K562 (cell line): ENCODE results near the gene NASP. TPM values are rescaled to one million over a fixed set of nuclear protein-coding genes. Genes with fewer than 3 reads are reported as not detected.

Experiments
- HDAC2 ChIP-seq: fragments of 450-650 bp; IDR thresholded peaks from 2 replicates; pipeline ENCODE4 v1.6.1; 2016; ENCODE audit warnings: mild to moderate bottlenecking
- HDAC3 ChIP-seq: fragments of 450-650 bp; IDR thresholded peaks from 2 replicates; pipeline ENCODE4 v1.6.1; 2018; ENCODE audit warnings: borderline replicate concordance, mild to moderate bottlenecking, moderate library complexity; ENCODE audit not compliant: partially characterized antibody
- HMGN3 ChIP-seq: IDR thresholded peaks from 2 replicates; pipeline ENCODE4 v1.6.1; 2011; ENCODE audit warnings: borderline replicate concordance, low read depth, mild to moderate bottlenecking, mixed read lengths, low read length; ENCODE audit not compliant: insufficient read length; ENCODE audit errors: extremely low read depth
- HNRNPUL1 ChIP-seq: fragments of 200-400 bp; formaldehyde crosslinking; IDR thresholded peaks from 2 replicates; pipeline ENCODE4 v1.6.1; 2017; ENCODE audit warnings: low read length
- LEF1 ChIP-seq: fragments of 450-650 bp; IDR thresholded peaks from 2 replicates; pipeline ENCODE4 v1.6.1; 2016; ENCODE audit warnings: mild to moderate bottlenecking
- MBD2 ChIP-seq: sonication (generic); IDR thresholded peaks from 2 replicates; pipeline ENCODE4 v1.6.1; 2016; ENCODE audit warnings: low read depth, borderline replicate concordance
- RBM22 ChIP-seq: fragments of 200-400 bp; formaldehyde crosslinking; IDR thresholded peaks from 2 replicates; pipeline ENCODE4 v1.6.1; 2018; ENCODE audit warnings: low read length, low read depth; ENCODE audit not compliant: poor library complexity, severe bottlenecking
- SMARCB1 ChIP-seq: IDR thresholded peaks from 2 replicates; pipeline ENCODE4 v1.6.1; 2011; ENCODE audit warnings: improper control_type of control experiment, low read depth; ENCODE audit not compliant: insufficient read length
- SUPT5H ChIP-seq: fragments of 450-650 bp; IDR thresholded peaks from 2 replicates; pipeline ENCODE4 v1.6.1; 2016
- TAL1 ChIP-seq: fragments of 450-650 bp; IDR thresholded peaks from 2 replicates; pipeline ENCODE4 v1.6.1; 2016; ENCODE audit warnings: mild to moderate bottlenecking
- TOE1 ChIP-seq, 2 experiments: fragments of 450-650 bp in 1 of 2; sonication (generic) in 1 of 2; formaldehyde crosslinking in 1 of 2; IDR thresholded peaks; 2 replicates each; pipeline versions ENCODE4 v1.7.1 to v1.8.0; 2016 to 2022; ENCODE audit warnings: borderline replicate concordance in 2 of 2, mild to moderate bottlenecking in 2 of 2, antibody characterized with exemption in 1 of 2, inconsistent platforms in 1 of 2, low read depth in 1 of 2, missing genetic modification reagents in 1 of 2, moderate library complexity in 1 of 2
- U2AF1 ChIP-seq: fragments of 200-400 bp; formaldehyde crosslinking; optimal IDR thresholded peaks from 2 replicates; pipeline ENCODE3; 2017; ENCODE audit warnings: mild to moderate bottlenecking, low read depth, low read length, moderate library complexity
- ZBTB17 ChIP-seq: fragments of 450-650 bp; formaldehyde crosslinking; IDR thresholded peaks from 2 replicates; pipeline ENCODE4 v1.4.0; 2020; ENCODE audit warnings: mild to moderate bottlenecking
- ZC3H4 ChIP-seq: sonication (generic); formaldehyde crosslinking; IDR thresholded peaks from 2 replicates; pipeline ENCODE4 v1.9.0; 2021; ENCODE audit warnings: missing genetic modification reagents, borderline replicate concordance
- ZKSCAN1 ChIP-seq: fragments of 150-350 bp; IDR thresholded peaks from 2 replicates; pipeline ENCODE4 v1.6.1; 2016; ENCODE audit warnings: low read depth, low read length
- ZNF431 ChIP-seq: sonication (generic); formaldehyde crosslinking; IDR thresholded peaks from 2 replicates; pipeline ENCODE4 v1.8.0; 2022; ENCODE audit warnings: mild to moderate bottlenecking, missing genetic modification reagents
- polyA plus RNA-seq, 8 experiments: library from polyadenylated mRNA; depleted of rRNA in 4 of 8; stranded (reverse) in 5 of 8; unstranded in 3 of 8; fragments of >200 nt; fragmentation: Nextera tagmentation in 2 of 8; fragmentation: Illumina TruSeq in 1 of 8; extraction: Ambion mirVana in 2 of 8; extraction: Trizol in 1 of 8; gene quantifications; 2 replicates each; pipeline versions ENCODE4 v1.2.1 to v1.2.3, GENCODE V29; 2011 to 2014; ENCODE audit warnings: inconsistent platforms in 1 of 8, missing spikeins in 1 of 8
- total RNA-seq, 7 experiments: library from RNA; depleted of rRNA in 6 of 7; stranded (reverse); fragments of >200 nt in 6 of 7; fragmentation: Illumina TruSeq in 2 of 7; extraction: Trizol in 2 of 7; gene quantifications; 2 replicates each; pipeline versions ENCODE4 v1.2.1 to v1.2.3, GENCODE V29; 2011 to 2021; ENCODE audit warnings: low replicate concordance in 1 of 7
- TF ChIP-seq, protein P1 (sequence below), 2 experiments: fragments of 450-650 bp in 1 of 2; sonication (generic) in 1 of 2; formaldehyde crosslinking; conservative IDR thresholded peaks; 2 replicates each; pipeline versions ENCODE4 v1.4.0 to v1.8.1; 2020 to 2022; ENCODE audit warnings: mild to moderate bottlenecking in 1 of 2, missing genetic modification reagents in 1 of 2
- TF ChIP-seq, protein P2 (sequence below): sonication (generic); formaldehyde crosslinking; IDR thresholded peaks from 2 replicates; pipeline ENCODE4 v1.8.0; 2022; ENCODE audit warnings: missing genetic modification reagents, mild to moderate bottlenecking, moderate library complexity, borderline replicate concordance
- TF ChIP-seq, protein P3 (sequence below): sonication (generic); formaldehyde crosslinking; IDR thresholded peaks from 2 replicates; pipeline ENCODE4 v1.8.0; 2022; ENCODE audit warnings: mild to moderate bottlenecking, low read depth, missing genetic modification reagents
- TF ChIP-seq, protein P4 (sequence below): fragments of 250-450 bp; sonication (Bioruptor Pico); IDR thresholded peaks from 2 replicates; pipeline ENCODE4 v1.9.0; 2021; ENCODE audit warnings: mild to moderate bottlenecking
- TF ChIP-seq, protein P5 (sequence below): fragments of 450-650 bp; formaldehyde crosslinking; conservative IDR thresholded peaks from 2 replicates; pipeline ENCODE4 v1.4.0; 2022; ENCODE audit warnings: mild to moderate bottlenecking, missing genetic modification characterization

NASP gene
- total and polyA plus RNA-seq, 9 of the 15 experiments (the other 6 are each of a cell fraction or from before 2014, with no cell fraction given) = 199 to 578 (median 419) TPM

DNA sequence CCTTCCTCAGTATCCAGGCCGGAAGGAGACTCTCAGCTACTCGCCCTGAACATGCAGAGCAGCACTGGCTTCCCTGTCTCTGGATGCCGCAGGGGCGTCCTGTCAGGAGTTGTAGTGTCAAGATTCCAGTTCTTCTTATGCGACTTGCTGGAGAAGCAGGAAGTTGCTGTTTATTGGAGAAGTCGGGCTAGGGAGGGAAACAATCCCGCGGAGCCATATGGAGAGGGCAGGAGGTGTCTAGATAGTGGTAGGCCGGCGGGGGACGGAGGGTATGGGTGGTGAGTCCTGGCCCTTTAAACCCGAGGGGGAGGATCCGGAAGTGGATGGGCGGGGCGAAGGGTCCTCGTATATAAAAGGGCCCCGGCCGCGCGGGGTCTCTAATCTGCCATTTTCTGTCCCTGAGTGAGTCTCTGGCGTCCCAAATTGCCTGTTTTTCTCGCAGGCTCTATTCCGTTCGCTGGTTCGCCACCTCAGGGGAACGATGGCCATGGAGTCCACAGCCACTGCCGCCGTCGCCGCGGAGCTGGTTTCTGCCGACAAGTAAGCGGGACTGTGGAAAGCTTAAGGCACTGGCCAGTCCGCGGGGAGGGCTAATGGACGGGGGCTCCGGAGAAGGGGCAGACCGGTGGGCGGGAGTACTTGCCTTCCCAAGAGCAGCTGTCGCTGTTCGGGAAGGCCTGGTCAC lies at the start of gene NASP (continued):
- TF ChIP-seq ZC3H4 (CRISPR knock-in tag) = peak; percentile 84; the same call in 1 of the 2 replicates
- peak; percentile 93 for TF ChIP-seq TOE1 (IDR thresholded peaks at IDR 0.05; ENCODE audit: borderline replicate concordance)
- 0 out of 2 replicates have a peak, but pooled peaks have one; percentile 21 for TF ChIP-seq TOE1 (CRISPR knock-in tag; IDR thresholded peaks at IDR 0.05; ENCODE audit: borderline replicate concordance, low read depth)
- TF ChIP-seq, protein P1, sequence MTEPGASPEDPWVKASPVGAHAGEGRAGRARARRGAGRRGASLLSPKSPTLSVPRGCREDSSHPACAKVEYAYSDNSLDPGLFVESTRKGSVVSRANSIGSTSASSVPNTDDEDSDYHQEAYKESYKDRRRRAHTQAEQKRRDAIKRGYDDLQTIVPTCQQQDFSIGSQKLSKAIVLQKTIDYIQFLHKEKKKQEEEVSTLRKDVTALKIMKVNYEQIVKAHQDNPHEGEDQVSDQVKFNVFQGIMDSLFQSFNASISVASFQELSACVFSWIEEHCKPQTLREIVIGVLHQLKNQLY (CRISPR knock-in tag; conservative IDR thresholded peaks at IDR 0.05) = 0 out of 4 replicates have a peak, but pooled peaks of 1 of the 2 experiments have one; percentile 72
- no peak; the same call in 1 of the 2 replicates for TF ChIP-seq HNRNPUL1
- no peak for TF ChIP-seq HMGN3
- TF ChIP-seq MBD2 = peak; percentile 89
- TF ChIP-seq, protein P2, sequence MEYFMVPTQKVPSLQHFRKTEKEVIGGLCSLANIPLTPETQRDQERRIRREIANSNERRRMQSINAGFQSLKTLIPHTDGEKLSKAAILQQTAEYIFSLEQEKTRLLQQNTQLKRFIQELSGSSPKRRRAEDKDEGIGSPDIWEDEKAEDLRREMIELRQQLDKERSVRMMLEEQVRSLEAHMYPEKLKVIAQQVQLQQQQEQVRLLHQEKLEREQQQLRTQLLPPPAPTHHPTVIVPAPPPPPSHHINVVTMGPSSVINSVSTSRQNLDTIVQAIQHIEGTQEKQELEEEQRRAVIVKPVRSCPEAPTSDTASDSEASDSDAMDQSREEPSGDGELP (CRISPR knock-in tag) = peak; percentile 77; the same call in 1 of the 2 replicates
- TF ChIP-seq, protein P3, sequence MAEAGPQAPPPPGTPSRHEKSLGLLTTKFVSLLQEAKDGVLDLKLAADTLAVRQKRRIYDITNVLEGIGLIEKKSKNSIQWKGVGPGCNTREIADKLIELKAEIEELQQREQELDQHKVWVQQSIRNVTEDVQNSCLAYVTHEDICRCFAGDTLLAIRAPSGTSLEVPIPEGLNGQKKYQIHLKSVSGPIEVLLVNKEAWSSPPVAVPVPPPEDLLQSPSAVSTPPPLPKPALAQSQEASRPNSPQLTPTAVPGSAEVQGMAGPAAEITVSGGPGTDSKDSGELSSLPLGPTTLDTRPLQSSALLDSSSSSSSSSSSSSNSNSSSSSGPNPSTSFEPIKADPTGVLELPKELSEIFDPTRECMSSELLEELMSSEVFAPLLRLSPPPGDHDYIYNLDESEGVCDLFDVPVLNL = no peak
- peak; percentile 35 for TF ChIP-seq TAL1
- TF ChIP-seq, protein P4, sequence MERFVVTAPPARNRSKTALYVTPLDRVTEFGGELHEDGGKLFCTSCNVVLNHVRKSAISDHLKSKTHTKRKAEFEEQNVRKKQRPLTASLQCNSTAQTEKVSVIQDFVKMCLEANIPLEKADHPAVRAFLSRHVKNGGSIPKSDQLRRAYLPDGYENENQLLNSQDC = peak; percentile 72; the same call in 1 of the 2 replicates
- no peak for TF ChIP-seq ZNF431 (CRISPR knock-in tag)
- peak; percentile 62 for TF ChIP-seq U2AF1
- TF ChIP-seq ZKSCAN1 = peak; percentile 4; the same call in 1 of the 2 replicates
- TF ChIP-seq SUPT5H = peak; percentile 100
- TF ChIP-seq, protein P5, sequence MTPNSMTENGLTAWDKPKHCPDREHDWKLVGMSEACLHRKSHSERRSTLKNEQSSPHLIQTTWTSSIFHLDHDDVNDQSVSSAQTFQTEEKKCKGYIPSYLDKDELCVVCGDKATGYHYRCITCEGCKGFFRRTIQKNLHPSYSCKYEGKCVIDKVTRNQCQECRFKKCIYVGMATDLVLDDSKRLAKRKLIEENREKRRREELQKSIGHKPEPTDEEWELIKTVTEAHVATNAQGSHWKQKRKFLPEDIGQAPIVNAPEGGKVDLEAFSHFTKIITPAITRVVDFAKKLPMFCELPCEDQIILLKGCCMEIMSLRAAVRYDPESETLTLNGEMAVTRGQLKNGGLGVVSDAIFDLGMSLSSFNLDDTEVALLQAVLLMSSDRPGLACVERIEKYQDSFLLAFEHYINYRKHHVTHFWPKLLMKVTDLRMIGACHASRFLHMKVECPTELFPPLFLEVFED (CRISPR knock-in tag) = peak; percentile 18; the same call in 1 of the 2 replicates
- peak; percentile 62; the same call in 1 of the 2 replicates for TF ChIP-seq ZBTB17 (CRISPR knock-in tag)
- TF ChIP-seq HDAC2 = peak; percentile 86
- TF ChIP-seq HDAC3 = peak; percentile 49
- no peak for TF ChIP-seq RBM22
- TF ChIP-seq LEF1 = 0 out of 2 replicates have a peak, but pooled peaks have one; percentile 17
- no peak for TF ChIP-seq SMARCB1
